Activated CD8-positive, alpha-beta memory T cell treated with anti-CD3 and anti-CD28 coated beads, Interleukin-2, amount 50 U/mL, for 24 hours (primary cell): Measurements from ENCODE around the gene RNU5B-1.

Experiments used
- DNase-seq: peaks from one replicate; pipeline ENCODE4 v3.0.0-alpha.2; 2020; ENCODE audit errors: extremely low read depth

RNU5B-1 gene

DNA sequence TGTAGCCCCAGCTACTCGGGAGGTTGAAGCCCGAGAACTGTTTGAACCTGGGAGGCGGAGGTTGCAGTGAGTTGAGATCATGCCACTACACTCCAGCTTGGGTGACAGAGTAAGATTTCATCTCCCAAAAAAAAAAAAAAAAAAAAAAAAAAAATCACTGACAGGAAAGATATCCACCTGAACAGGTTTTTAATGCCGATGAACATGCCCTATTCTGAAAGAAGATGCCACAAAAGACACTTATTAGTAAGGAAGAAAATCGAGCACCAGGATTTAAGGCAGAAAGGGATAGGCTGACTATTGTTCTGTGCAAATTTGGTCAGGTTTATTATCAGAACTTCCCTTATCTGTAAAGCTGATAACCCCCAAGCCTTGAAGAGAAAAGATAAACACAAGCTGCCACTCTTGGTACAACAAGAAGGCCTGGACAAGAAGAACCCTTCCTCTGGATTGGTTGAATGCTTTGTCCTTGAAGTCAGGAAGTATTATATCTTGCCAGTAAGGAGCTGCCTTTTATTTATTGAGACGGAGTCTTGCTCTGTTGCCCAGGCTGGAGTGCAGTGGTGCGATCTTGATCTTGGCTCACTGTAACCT lies 15.1 kb upstream of the RNU5B-1 start:
- no peak for DNase-seq

- no peak for DNase-seq
Observed at GRCh38 chr15:65290228-65290627, 14.2 kb upstream of the RNU5B-1 start.

GRCh38 chr15:65292938-65293518 lies 11.4 kb upstream of the RNU5B-1 start:
- DNase-seq = no peak

- DNase-seq = no peak
Observed at GRCh38 chr15:65298731-65299130, 5.7 kb upstream of the RNU5B-1 start.

GRCh38 chr15:65300924-65301441 lies 3.5 kb upstream of the RNU5B-1 start:
- no peak for DNase-seq

DNA sequence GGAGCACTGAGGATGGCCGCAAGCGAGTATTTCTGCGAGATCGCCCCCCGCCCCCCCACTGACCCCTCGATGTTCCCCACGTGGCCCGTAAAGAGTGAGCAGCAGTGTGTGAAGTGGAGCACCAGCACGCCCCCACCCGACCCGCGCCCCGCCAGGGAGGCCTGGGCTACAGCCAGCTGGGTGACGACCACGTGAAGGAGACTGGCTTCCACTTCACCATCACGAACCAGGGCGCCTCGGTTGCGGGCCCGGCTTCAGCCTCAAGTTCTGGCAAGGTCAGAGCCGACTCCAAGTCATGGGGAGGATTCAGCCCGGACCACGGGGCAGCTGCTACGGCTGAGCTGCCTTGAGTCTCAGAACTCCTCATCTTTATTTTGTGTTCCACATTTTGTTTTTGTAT lies 2.4 kb upstream of the RNU5B-1 start:
- no peak for DNase-seq

- no peak for DNase-seq
Observed at GRCh38 chr15:65303687-65304380, 643 bp upstream of the RNU5B-1 start.

GRCh38 chr15:65305150-65305758 lies 777 bp downstream of the RNU5B-1 start:
- no peak for DNase-seq

GRCh38 chr15:65305776-65306175 lies 1.3 kb downstream of the RNU5B-1 start:
- DNase-seq = no peak

- DNase-seq = no peak
Observed at GRCh38 chr15:65306551-65306950, 2.1 kb downstream of the RNU5B-1 start.

DNA sequence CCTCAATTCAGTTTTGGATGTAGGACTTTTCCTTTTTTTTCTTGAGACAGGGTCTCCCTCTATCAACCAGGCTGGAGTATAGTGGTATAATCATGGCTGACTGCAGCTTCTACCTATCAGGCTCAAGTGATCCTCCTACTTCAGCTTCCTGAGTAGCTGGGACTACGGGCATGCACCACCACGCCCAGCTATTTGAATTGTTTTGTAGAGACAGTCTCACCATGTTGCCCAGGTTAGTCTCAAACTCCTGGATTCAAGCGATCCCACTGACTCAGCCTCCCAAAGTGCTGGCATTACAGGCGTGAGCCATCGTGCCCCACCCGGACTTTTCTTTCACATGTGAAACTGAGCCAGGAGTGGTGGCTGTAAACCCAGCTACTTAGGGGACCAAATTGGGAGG lies 3.5 kb downstream of the RNU5B-1 start:
- no peak for DNase-seq

DNA sequence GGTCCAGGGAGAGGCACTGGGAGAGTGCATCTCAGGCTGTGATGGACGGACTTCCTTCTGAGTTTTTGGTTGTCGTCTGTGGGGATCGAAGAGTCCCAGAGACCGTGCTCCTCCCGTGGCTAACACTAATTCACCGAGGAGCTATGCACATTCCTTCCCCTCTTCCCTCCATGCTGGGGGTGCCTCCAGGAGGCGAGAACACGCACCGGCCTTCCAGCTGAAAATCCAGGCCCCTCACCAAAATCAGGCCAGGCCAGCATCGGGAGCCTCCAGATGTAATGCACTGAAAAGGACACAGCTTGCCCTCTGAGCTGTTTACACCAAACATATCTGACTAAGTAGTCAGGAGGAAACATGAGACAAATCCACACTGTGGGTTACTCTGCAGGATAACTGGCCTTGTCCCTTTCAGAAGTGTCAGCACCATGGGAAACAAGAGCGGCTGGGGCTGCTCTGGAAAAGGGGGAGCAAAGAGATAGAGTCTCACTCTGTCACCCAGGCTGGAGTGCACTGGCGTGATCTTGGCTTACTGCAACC lies 5.5 kb downstream of the RNU5B-1 start:
- DNase-seq = no peak

- DNase-seq = no peak
Observed at GRCh38 chr15:65310431-65311137, 6.1 kb downstream of the RNU5B-1 start.

DNA sequence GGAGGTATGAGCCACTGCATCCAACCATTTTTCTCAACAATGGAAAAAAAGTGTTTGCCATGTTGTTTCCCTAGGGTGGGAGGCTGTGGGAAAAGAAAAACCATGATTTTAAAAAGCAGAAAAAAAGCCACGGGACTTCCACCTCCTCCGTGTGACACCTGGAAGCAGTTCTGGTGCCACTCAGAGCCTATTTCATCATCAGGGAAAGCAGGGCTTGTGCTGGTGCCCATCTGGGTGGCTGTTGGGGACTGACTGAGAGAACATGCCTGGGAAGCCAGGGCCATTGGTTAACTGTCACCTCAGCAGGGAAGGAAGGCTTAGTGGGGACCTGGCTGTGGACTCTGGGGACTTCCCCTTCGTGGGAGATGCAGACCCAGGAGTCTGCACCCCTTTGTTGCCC lies 7.3 kb downstream of the RNU5B-1 start:
- DNase-seq = no peak

DNA sequence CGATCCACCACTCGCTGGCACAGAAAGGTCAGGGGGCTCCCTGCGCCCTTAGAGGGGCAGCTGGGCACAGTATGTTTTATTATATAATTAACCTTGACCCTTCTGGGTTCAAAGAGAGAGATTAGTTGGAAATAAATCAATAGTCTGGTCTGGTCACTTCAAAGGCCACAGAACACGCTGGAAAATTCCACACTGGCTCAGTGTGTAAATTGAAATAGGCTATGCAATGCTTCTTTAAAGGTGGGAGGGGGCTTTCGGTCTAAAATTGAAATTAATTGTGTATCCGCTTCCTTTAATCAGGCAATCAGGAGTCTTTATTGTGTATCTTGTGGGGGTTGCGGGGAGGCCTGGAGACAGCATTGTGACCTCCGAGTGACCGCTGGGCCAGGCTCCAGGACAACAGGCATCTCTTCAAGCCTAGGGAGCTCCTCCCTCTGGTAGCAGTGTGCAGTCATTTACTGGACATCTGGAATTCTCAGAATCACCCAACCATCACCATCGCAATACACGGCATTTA lies 8.0 kb downstream of the RNU5B-1 start:
- no peak for DNase-seq

- no peak for DNase-seq
Observed at GRCh38 chr15:65318870-65319356, 14.4 kb downstream of the RNU5B-1 start.

DNA sequence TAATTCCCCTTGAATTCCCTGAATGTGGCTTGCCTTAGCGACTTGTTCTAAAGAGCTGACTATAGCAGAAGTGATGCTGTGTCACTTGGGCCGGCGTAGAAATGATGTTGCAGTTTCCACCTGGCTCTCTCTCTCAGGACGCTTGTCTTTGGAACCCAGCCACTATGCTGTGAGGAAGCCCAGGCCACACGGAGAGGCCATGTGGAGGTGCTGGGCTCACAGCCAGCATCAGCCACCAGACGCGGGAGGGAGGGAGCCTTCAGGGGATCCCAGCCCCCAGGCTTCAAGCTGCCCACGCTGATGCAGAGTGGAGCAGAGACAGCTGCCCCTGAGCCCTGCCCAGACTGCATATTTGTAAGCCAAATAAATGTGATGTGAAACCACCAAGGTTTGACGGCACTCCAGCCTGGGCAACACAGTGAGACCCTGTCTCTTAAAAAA lies 18.6 kb downstream of the RNU5B-1 start:
- no peak for DNase-seq

GRCh38 chr15:65326117-65326526 lies 21.6 kb downstream of the RNU5B-1 start:
- no peak for DNase-seq

- no peak for DNase-seq
Observed at GRCh38 chr15:65326818-65327217, 22.3 kb downstream of the RNU5B-1 start.

DNA sequence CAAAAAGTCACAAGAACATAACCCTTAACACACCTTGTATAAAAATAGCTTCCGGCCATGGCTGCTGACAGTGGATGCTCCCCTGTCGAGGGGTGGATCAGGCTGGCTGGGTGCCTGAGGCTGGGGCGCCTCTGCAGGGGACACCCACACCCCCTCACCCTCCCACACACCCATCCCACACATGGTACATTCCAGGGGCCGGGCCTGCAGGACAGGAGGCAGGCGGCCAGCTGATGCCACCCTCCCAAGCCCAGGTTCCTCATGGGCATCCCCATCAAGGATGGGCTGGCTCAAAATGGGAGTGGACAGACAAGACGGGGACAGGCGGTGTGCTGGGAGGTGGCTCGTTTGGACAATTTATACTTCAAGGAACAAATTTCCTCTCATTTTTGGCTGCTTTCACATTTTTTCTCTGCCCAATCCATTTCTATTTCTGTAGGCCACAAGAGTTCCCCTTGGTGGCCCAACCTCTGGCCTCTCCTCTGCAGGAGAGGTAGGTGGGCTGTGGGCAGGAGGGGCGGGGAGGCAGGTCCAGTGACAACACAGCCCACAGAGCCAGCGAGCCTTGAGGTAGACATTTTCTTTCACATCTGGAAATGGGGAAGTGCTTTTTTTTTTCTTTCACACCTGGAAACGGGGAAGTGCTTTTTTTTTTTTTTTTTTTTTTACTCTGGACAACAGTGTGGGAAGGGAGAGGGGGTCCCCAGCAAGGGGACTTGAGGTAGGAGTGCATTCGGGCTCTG lies 23.3 kb downstream of the RNU5B-1 start:
- no peak for DNase-seq
